H9 (cell line): ENCODE results near the gene ATG7. TPM values are rescaled to one million over a fixed set of nuclear protein-coding genes. Genes with fewer than 3 reads are reported as not detected.
A peak's percentile ranks its signal among the peaks of the same experiment; 100 is the strongest.
"Not testable (repeated sequence)": the region's sequence is repeated elsewhere in the genome, so short reads cannot be mapped to it uniquely, and the experiment has no call there.

Source experiments
- DNase-seq: peaks from one replicate; pipeline ENCODE4 v3.0.0-alpha.2; 2017
- H2AFZ ChIP-seq: one replicate; pipeline ENCODE4 v1.6.1; 2013; ENCODE audit warnings: mild to moderate bottlenecking, low read length, control low read depth, moderate library complexity
- H2AK5ac ChIP-seq: 2 replicates; pipeline ENCODE4 v1.6.1; 2013; ENCODE audit warnings: low read length, control low read depth, mixed read lengths; ENCODE audit not compliant: insufficient read length
- H2BK120ac ChIP-seq: one replicate; pipeline ENCODE4 v1.6.1; 2013; ENCODE audit warnings: low read depth, mild to moderate bottlenecking, low read length, control low read depth, inconsistent platforms; ENCODE audit not compliant: poor library complexity, severe bottlenecking
- H2BK12ac ChIP-seq: 2 replicates; pipeline ENCODE4 v1.6.1; 2013; ENCODE audit warnings: low read length, control low read depth, mixed read lengths, low read depth; ENCODE audit not compliant: insufficient read length
- H2BK15ac ChIP-seq: 2 replicates; pipeline ENCODE4 v1.6.1; 2013; ENCODE audit warnings: low read depth, low read length, control low read depth
- H2BK20ac ChIP-seq: one replicate; pipeline ENCODE4 v1.6.1; 2013; ENCODE audit warnings: low read depth, mild to moderate bottlenecking, low read length, control low read depth, inconsistent platforms; ENCODE audit not compliant: poor library complexity, severe bottlenecking
- H2BK5ac ChIP-seq: 2 replicates; pipeline ENCODE4 v1.6.1; 2013; ENCODE audit warnings: low read length, control low read depth, mixed read lengths; ENCODE audit not compliant: insufficient read length
- H3K14ac ChIP-seq: 2 replicates; pipeline ENCODE4 v1.6.1; 2013; ENCODE audit warnings: low read length, control low read depth; ENCODE audit not compliant: insufficient read depth
- H3K18ac ChIP-seq: 2 replicates; pipeline ENCODE4 v1.6.1; 2013; ENCODE audit warnings: low read depth, mild to moderate bottlenecking, mixed read lengths, low read length, control low read depth; ENCODE audit not compliant: insufficient read length
- H3K23ac ChIP-seq: 2 replicates; pipeline ENCODE4 v1.6.1; 2013; ENCODE audit warnings: low read length, control low read depth, mixed read lengths, low read depth; ENCODE audit not compliant: insufficient read length
- H3K23me2 ChIP-seq: 2 replicates; pipeline ENCODE4 v1.6.1; 2013; ENCODE audit warnings: low read depth, mild to moderate bottlenecking, mixed read lengths, low read length, control low read depth; ENCODE audit not compliant: insufficient read length, poor library complexity, severe bottlenecking
- H3K27ac ChIP-seq: 2 replicates; pipeline ENCODE4 v1.5.1; 2013; ENCODE audit warnings: low read length, control low read depth, mixed read lengths, low read depth; ENCODE audit not compliant: insufficient read length
- H3K27me3 ChIP-seq: 2 replicates; pipeline ENCODE4 v1.6.1; 2013; ENCODE audit warnings: low read length, control low read depth, inconsistent platforms; ENCODE audit not compliant: insufficient read depth
- H3K4ac ChIP-seq: 2 replicates; pipeline ENCODE4 v1.6.1; 2013; ENCODE audit warnings: low read depth, mild to moderate bottlenecking, control low read depth, inconsistent platforms, low read length, moderate library complexity
- H3K4me1 ChIP-seq: 2 replicates; pipeline ENCODE4 v1.6.1; 2013; ENCODE audit warnings: low read length, control low read depth, inconsistent platforms; ENCODE audit not compliant: insufficient read depth
- H3K4me2 ChIP-seq: 2 replicates; pipeline ENCODE4 v1.6.1; 2013; ENCODE audit warnings: low read length, control low read depth, mixed read lengths; ENCODE audit not compliant: insufficient read length, insufficient read depth
- H3K56ac ChIP-seq: 2 replicates; pipeline ENCODE4 v1.6.1; 2013; ENCODE audit warnings: low read depth, mild to moderate bottlenecking, mixed read lengths, low read length, control low read depth; ENCODE audit not compliant: insufficient read length
- H3K79me1 ChIP-seq: 2 replicates; pipeline ENCODE4 v1.6.1; 2013; ENCODE audit warnings: low read depth, mild to moderate bottlenecking, moderate library complexity, low read length, control low read depth, inconsistent platforms; ENCODE audit not compliant: insufficient read depth, poor library complexity, severe bottlenecking
- H3K79me2 ChIP-seq: 2 replicates; pipeline ENCODE4 v1.6.1; 2013; ENCODE audit warnings: low read length, control low read depth, inconsistent platforms; ENCODE audit not compliant: insufficient read depth
- H3K9ac ChIP-seq: 2 replicates; pipeline ENCODE4 v1.6.1; 2013; ENCODE audit warnings: low read length, control low read depth, mixed read lengths; ENCODE audit not compliant: insufficient read length; ENCODE audit errors: extremely low read depth
- H3K9me3 ChIP-seq: one replicate; pipeline ENCODE4 v1.6.1; 2013; ENCODE audit warnings: low read depth, low read length, inconsistent platforms; ENCODE audit not compliant: control insufficient read depth
- H3T11ph ChIP-seq: one replicate; pipeline ENCODE4 v1.6.1; 2013; ENCODE audit warnings: mild to moderate bottlenecking, low read length, control low read depth, inconsistent platforms
- H4K20me1 ChIP-seq: one replicate; pipeline ENCODE4 v1.6.1; 2013; ENCODE audit not compliant: control insufficient read depth, insufficient read length, insufficient read depth
- H4K5ac ChIP-seq: 2 replicates; pipeline ENCODE4 v1.6.1; 2013; ENCODE audit warnings: low read depth, mild to moderate bottlenecking, mixed read lengths, low read length, control low read depth; ENCODE audit not compliant: insufficient read length
- H4K8ac ChIP-seq: replicated peaks from 2 replicates; pipeline ENCODE4 v1.6.1; 2013; ENCODE audit warnings: low read length, control low read depth, mixed read lengths, low read depth; ENCODE audit not compliant: insufficient read length
- H4K91ac ChIP-seq: 2 replicates; pipeline ENCODE4 v1.6.1; 2013; ENCODE audit warnings: low read depth, mild to moderate bottlenecking, moderate library complexity, mixed read lengths, low read length, control low read depth; ENCODE audit not compliant: insufficient read length
- H3K27ac Mint-ChIP-seq, 3 experiments: 2 replicates in 2 of 3; 3 replicates in 1 of 3; pipeline ENCODE4 v1.8.0; 2020 to 2021; ENCODE audit warnings: mixed read lengths in 3 of 3, mild to moderate bottlenecking in 1 of 3, moderate library complexity in 1 of 3
- H3K27me3 Mint-ChIP-seq: 2 replicates; pipeline ENCODE4 v1.8.0; 2021; ENCODE audit warnings: low read depth, mild to moderate bottlenecking, moderate library complexity, mixed read lengths
- H3K36me3 Mint-ChIP-seq, 3 experiments: 2 replicates in 2 of 3; 3 replicates in 1 of 3; pipeline ENCODE4 v1.8.0; 2020 to 2021; ENCODE audit warnings: low read depth in 3 of 3, mixed read lengths in 3 of 3; ENCODE audit not compliant: insufficient read depth in 1 of 3
- H3K4me1 Mint-ChIP-seq, 2 experiments: 2 replicates each; pipeline ENCODE4 v1.8.0; 2020; ENCODE audit warnings: mixed read lengths in 2 of 2
- H3K4me3 Mint-ChIP-seq, 2 experiments: 2 replicates in 1 of 2; 3 replicates in 1 of 2; pipeline ENCODE4 v1.8.0; 2020 to 2021; ENCODE audit warnings: mild to moderate bottlenecking in 2 of 2, mixed read lengths in 2 of 2, moderate library complexity in 1 of 2
- H3K9me3 Mint-ChIP-seq, 2 experiments: 2 replicates in 1 of 2; 3 replicates in 1 of 2; pipeline ENCODE4 v1.8.0; 2020; ENCODE audit warnings: mild to moderate bottlenecking in 2 of 2, mixed read lengths in 2 of 2, moderate library complexity in 1 of 2
- CTCF ChIP-seq: fragments of 200-600 bp; sonication (generic); conservative IDR thresholded peaks from 3 replicates; pipeline ENCODE4 v1.8.0; 2021; ENCODE audit warnings: antibody characterized with exemption, mild to moderate bottlenecking
- WGBS: extraction: QIAGEN DNeasy Blood & Tissue Kit; methylation state at CpG from one replicate; pipeline ENCODE4 v1.1.7; 2013; ENCODE audit warnings: missing lambda C conversion rate, low lambda C conversion rate, mixed read lengths; ENCODE audit not compliant: insufficient read length; ENCODE audit errors: extremely low coverage; 5-methylcytosine and 5-hydroxymethylcytosine counted together
- total RNA-seq: library from RNA; stranded (reverse); gene quantifications from 2 replicates; pipeline ENCODE4 v1.2.1, GENCODE V29; 2021

ATG7 gene
- total RNA-seq, 1 experiment from 2014 or later: 17.9 TPM

GRCh38 chr3:11510356-11510755, 238.2 kb downstream of the ATG7 start:
- H3K27ac ChIP-seq: no peak overlapping the region
- peak overlapping the region in 1 of 2 experiments; percentile 15; a peak in 1 of 5 replicates for H3K4me3 Mint-ChIP-seq

GRCh38 chr3:11511606-11512005, 239.4 kb downstream of the ATG7 start:
- not testable (repeated sequence) for H3K27me3 Mint-ChIP-seq, H2AK5ac ChIP-seq, H3K27ac ChIP-seq, H2BK15ac ChIP-seq, H3K23ac ChIP-seq, H2BK20ac ChIP-seq, H3K79me2 ChIP-seq, H4K91ac ChIP-seq, H3K14ac ChIP-seq, H4K8ac ChIP-seq, H3K9me3 Mint-ChIP-seq, H2BK12ac ChIP-seq, H3T11ph ChIP-seq, H3K4me3 Mint-ChIP-seq, H2BK120ac ChIP-seq, H3K56ac ChIP-seq, H3K23me2 ChIP-seq, H4K20me1 ChIP-seq, H2BK5ac ChIP-seq, H3K9me3 ChIP-seq, H3K27me3 ChIP-seq, H2AFZ ChIP-seq, H3K4ac ChIP-seq, H4K5ac ChIP-seq, H3K18ac ChIP-seq, H3K4me2 ChIP-seq, H3K9ac ChIP-seq, H3K27ac Mint-ChIP-seq, DNase-seq, H3K79me1 ChIP-seq
- peaks cover 25 to 26% of the 10 kb centered on the region in 2 experiments for H3K4me1 Mint-ChIP-seq
- H3K4me1 ChIP-seq: peaks cover 13% of the 10 kb centered on the region; the same call in 1 of the 2 replicates
- peaks cover 6 to 11% (median 7%) of the 10 kb centered on the region in 3 experiments; a peak in 5 of 7 replicates for H3K36me3 Mint-ChIP-seq
- no CpG with 5 or more reads among the region's 20 CpGs for WGBS

More at GRCh38 chr3:11510356-11510755, 238.2 kb downstream of the ATG7 start:
- no peak overlapping the region for H2BK5ac ChIP-seq
- WGBS: no CpG with 5 or more reads among the region's 5 CpGs
- peaks cover 0 to 8% of the 10 kb centered on the region in 2 experiments; a peak in 1 of 5 replicates for H3K9me3 Mint-ChIP-seq
- no peak overlapping the region for H4K8ac ChIP-seq
- no peak overlapping the region for H2BK120ac ChIP-seq
- no peak overlapping the region; the same call in 1 of the 2 replicates for H3K14ac ChIP-seq
- no peak overlapping the region for H2BK12ac ChIP-seq
- peaks cover 6 to 11% (median 7%) of the 10 kb centered on the region in 3 experiments; a peak in 5 of 7 replicates for H3K36me3 Mint-ChIP-seq
- H4K5ac ChIP-seq: no peak overlapping the region
- no peak overlapping the region for H3K56ac ChIP-seq
- peaks cover 25 to 26% of the 10 kb centered on the region in 2 experiments for H3K4me1 Mint-ChIP-seq
- H3K4ac ChIP-seq: no peak overlapping the region
- no peaks in the 10 kb centered on the region for H3K23me2 ChIP-seq
- H3K79me2 ChIP-seq: no peaks in the 10 kb centered on the region
- no peak for TF ChIP-seq CTCF
- H3K27me3 ChIP-seq: no peaks in the 10 kb centered on the region
- no peak overlapping the region for H2AK5ac ChIP-seq
- peak overlapping the region in 2 of 3 experiments; percentile 17 to 35; a peak in 2 of 7 replicates for H3K27ac Mint-ChIP-seq
- H3T11ph ChIP-seq: no peak overlapping the region
- H3K27me3 Mint-ChIP-seq: no peaks in the 10 kb centered on the region
- H3K9me3 ChIP-seq: no peaks in the 10 kb centered on the region
- H4K20me1 ChIP-seq: no peaks in the 10 kb centered on the region
- no peak overlapping the region for H4K91ac ChIP-seq
- H3K23ac ChIP-seq: no peak overlapping the region
- H3K9ac ChIP-seq: no peak overlapping the region
- no peak overlapping the region for H2AFZ ChIP-seq
- no peak overlapping the region for H3K18ac ChIP-seq
- H2BK20ac ChIP-seq: no peak overlapping the region
- no peak overlapping the region for H2BK15ac ChIP-seq
- no peak overlapping the region for H3K4me2 ChIP-seq
- H3K4me1 ChIP-seq: peaks cover 13% of the 10 kb centered on the region; the same call in 1 of the 2 replicates
- no peaks in the 10 kb centered on the region for H3K79me1 ChIP-seq
- DNase-seq: no peak
